ENCODE measurements around the gene CLIC6.
A peak's percentile ranks its signal among the peaks of the same experiment; 100 is the strongest.

The CLIC6 gene

GRCh38 chr21:34724857-34725195, 56.0 kb downstream of the CLIC6 start:
- no peak for DNase-seq (ENCODE audit: low spot score)

DNA sequence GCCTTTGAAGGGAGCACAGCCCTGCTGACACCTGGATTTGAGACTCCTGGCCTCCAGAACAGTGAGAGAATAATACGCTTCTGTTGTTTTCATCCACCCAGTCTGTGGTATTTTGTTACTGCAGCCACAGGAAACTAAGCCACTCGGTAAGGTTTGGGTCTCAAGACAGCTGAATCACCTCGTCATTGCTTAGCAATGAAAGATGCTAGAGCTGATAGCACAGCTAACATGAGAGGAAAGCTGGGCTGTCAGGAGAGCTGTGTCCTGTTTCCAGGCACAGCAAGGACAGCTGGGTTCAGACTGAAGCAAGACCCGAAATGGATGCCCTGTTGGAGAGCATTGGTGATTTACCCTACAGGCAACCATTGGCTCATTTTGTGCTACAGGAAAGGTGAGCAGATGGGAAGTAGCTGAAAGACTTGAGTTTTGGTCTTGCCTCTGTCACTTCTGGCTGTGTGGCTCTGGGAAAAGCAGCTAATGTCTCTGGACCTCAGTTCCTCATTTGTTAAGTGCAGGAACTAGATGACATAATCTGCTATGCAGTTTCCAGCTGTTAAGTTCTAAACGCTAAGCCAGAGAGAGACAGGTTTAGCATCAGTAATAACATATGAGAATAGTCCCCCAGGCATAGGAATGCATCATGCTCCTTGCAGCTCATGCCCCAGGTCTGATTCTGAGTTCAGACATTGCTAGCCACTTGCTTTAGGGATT, 58.0 kb downstream of the CLIC6 start:
- FAIRE-seq: no peak
- no peak for DNase-seq (ENCODE audit: low spot score)

More at GRCh38 chr21:34724857-34725195, 56.0 kb downstream of the CLIC6 start:
- no peak for FAIRE-seq

DNA sequence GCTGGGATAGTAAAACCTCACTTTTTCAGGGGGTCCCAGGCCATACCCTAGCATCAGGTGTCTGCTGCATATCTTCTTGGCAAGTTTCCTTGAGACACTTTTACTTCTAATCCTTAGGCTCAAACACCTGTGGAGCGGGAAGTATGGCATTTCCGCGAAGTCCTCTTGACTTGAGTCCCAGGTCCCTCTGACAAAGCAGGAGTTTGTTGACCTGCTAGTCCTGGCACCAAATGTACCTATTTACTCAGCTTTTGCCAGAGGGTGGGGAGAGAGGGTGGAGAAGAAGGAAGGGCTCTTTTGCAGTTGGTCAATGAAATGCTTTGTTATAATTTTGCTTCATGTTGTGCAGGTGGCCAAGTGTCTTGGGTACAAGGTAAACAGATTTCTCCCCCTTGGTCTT, 59.7 kb downstream of the CLIC6 start:
- no peak for FAIRE-seq
- no peak for DNase-seq (ENCODE audit: low spot score)

- FAIRE-seq (no peak), DNase-seq (ENCODE audit: low spot score) (no peak)
Measured at GRCh38 chr21:34730194-34730593, 61.4 kb downstream of the CLIC6 start.

DNA sequence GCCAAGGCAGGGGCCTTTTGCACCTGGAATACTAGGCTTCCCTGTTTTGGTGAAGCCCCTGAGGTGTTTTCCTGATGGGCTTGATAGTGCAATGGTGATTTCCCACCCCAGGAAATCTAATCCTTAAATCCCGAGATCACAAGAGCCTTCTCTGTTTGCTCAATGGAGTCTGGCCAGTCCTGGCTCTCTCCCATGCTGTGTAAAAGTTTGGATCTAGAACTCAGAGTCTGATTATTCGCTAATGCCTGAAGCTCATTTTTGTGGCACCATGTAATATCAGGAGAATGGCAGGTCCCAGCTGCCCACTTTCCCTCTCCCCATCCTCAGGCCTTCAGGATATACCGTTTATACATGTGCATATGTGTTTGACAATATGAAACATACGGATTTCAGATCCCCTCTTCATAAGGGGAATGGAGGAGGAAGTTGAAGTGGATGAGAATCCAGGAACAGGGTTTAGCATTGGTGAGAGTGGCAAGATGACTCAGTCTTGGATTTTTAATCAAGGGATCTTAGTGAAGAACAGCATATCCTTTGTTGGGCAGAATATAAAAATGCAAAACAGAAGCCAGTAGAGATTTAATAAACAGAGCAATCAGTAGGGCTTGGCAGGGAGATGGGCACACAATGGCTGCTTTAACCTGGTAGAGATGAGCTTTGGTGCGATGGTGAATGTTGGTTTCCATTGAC, 62.1 kb downstream of the CLIC6 start:
- no peak for FAIRE-seq
- DNase-seq (ENCODE audit: low spot score): no peak

DNA sequence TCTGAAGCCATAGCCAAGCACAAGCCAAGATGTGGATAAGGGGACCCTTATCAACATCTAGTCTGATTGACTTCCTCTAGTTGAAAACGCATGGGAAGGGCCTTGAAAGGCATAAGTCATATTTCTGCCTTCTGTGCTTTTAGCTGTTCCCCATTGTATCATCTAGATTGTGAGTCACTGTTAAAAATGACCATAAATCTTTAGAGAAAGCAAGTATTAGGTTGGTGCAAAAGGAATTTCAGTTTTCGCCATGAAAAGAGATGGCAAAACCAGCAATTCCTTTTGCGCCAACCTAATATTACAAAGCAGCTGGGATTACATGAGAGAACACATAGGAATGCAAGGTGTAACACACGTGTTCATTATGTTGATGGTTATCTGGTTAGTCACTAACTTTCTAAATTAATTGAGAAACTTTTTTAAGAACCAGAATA, 63.6 kb downstream of the CLIC6 start:
- no peak for FAIRE-seq
- no peak for DNase-seq (ENCODE audit: low spot score)

DNA sequence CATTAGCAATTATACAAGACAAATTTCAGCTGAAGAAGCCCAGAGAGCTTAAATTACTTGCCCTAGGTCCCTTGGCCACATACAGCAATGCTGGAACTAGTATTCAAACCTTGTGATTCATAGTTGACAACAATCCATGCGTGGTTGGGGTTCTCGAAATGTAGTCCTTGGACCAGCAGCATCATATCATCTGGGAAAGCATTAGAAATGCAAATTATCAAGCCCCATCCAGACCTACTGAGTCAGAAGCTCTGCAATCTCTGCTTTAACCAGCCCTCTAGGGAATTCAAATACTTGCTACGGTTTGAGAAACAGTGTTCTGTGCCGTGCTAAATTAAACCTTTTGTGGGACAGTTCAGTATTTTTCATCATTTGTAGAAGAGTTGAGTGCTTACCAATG, 65.1 kb downstream of the CLIC6 start:
- no peak for DNase-seq (ENCODE audit: low spot score)
- FAIRE-seq: no peak

DNA sequence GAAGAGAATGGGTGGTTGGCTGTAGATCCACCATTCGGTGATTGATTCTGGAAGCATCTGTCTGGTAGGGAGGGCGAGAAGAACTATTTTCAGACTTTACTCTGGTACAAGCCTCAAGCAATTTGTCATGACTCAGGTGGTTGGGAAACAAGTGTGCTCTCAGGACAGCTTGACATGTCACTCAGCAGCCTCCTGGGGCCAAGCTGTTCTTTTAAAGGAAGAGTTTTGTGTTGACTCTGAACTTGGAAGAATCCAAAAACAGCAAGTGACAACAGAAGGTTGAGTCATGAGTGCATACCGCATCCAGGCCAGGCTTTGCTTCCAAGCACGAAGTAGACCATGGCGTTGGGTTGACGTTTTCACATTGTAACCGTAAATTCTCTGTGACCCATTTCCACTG, 65.9 kb downstream of the CLIC6 start:
- no peak for DNase-seq (ENCODE audit: low spot score)
- no peak for FAIRE-seq

DNA sequence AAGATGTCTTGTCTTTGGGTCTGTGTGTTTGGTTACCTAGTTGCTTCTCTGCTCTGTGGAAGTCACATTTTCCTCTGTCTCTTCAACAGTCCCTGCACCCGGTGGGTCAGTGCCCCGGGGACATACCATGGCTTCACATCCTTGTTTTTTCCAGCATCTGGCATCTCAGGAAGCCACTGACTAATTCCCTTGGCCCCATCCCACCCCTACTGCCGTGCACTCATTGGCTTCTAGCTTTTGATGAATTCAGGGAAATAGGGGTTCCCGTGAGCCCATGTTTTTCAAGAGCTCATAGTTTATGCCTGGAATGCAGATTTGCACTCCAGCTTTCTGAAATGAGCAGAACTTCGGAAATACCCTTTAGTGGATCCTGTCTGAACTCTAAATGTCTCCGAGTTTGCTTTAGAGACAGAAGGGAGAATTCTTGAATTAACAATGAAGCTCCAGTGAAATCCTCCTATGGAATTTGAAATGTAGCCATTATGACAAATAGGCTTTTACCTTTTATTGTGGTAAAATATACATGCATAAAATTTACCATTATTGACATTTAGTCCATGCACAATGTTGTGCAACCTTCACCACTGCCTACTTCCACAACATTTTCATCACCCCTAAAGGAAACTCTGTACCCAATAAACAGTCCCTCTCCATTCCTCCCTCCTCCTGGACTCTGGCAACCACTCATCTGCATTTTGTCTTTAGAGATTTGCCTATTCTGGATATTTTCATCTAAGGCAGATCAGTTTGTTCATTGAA, 67.5 kb downstream of the CLIC6 start:
- DNase-seq (ENCODE audit: low spot score) (no peak), FAIRE-seq (no peak)

DNA sequence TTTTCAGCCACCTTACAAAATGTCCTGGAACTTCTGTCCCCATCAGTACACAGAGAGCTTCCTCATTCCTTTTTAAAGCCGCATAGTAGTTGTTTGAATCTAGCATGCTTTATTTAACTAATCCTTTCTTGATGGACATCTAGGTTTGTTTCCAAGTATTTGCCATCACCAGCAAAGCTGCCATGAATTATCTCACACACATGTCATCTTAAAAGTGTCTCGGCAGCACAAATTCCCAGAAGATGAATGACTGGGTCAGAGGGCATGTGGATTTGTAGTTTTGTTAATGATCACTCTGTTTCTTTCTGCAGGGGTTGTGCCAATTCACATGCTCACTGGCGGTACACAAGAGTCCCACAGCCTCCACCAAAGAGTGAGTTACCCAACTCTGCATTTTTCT, 68.3 kb downstream of the CLIC6 start:
- FAIRE-seq: peak; percentile 39
- peak; percentile 16 for DNase-seq (ENCODE audit: low spot score)

GRCh38 chr21:34740198-34740597, 71.4 kb downstream of the CLIC6 start:
- FAIRE-seq: no peak
- no peak for DNase-seq (ENCODE audit: low spot score)

GRCh38 chr21:34743285-34743684, 74.5 kb downstream of the CLIC6 start:
- FAIRE-seq (no peak), DNase-seq (ENCODE audit: low spot score) (no peak)

DNA sequence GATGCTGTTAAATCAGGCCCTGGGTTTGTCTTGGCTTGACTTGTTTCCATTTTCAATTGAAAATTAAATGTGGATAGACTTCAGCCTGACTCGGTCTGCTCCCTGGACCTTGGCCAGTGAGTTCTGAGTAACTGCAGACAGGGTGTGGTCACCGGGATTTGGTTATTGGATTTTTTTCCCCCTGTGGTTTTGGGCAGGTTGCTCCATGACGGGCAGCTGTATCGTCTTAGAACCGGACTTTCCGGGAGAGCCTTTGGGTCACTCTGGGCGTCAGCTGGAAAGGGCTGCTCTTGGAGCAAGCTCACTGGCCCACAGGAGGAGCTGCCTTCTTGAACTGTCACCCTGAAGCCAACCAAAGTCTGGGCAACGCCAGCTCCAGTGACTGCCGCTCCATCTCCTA, 75.0 kb downstream of the CLIC6 start:
- DNase-seq (ENCODE audit: low spot score) (peak; percentile 73), FAIRE-seq (peak; percentile 75)

DNA sequence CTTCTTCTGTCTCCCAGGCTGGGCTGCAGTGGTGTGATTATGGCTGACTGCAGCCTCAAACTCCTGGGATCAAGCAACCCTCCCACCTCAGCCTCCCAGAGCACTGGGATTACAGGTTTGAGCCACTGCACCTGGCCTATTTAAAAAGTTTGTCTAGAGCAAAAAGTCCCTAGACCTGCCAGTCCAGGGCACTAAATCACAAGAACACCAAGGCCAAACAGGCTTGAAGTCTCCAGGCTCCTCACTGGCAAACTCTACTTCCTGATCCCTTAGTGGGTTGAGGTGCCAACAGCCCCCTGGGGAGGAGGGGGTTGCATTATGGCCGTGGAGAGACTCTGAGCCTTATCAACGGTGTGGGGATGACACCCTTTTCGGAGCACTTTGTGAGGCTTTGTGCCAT, 76.0 kb downstream of the CLIC6 start:
- no peak for FAIRE-seq
- no peak for DNase-seq (ENCODE audit: low spot score)

GRCh38 chr21:34745557-34746255, 76.9 kb downstream of the CLIC6 start:
- FAIRE-seq: peak; percentile 87
- peak; percentile 88 for DNase-seq (ENCODE audit: low spot score)

GRCh38 chr21:34748862-34749261, 80.1 kb downstream of the CLIC6 start:
- DNase-seq (ENCODE audit: low spot score) (no peak), FAIRE-seq (no peak)

GRCh38 chr21:34754690-34755647, 86.2 kb downstream of the CLIC6 start:
- DNase-seq (ENCODE audit: low spot score) (no peak), FAIRE-seq (no peak)

GRCh38 chr21:34761758-34762330, 93.0 kb downstream of the CLIC6 start:
- FAIRE-seq (peak; percentile 46), DNase-seq (ENCODE audit: low spot score) (peak; percentile 36)

DNA sequence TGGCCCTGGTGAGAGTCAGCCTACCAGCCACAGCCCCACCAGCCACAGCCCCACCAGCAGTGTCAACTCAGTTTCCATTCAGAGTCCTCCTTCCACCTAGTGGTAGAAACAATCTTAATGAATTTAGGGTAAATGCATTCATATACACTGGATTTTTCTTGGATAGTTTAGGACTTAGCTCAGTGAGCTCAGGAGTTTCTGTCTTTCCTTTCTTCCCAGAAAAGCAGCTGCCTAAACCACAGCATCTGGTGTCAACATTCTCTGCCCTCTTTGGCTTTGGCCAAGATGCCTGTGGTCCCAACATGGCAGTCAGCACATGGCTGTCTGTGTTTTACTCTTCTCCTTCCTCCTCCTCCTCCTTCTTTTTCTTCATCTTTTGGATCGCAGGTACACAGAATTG, 94.0 kb downstream of the CLIC6 start:
- FAIRE-seq (no peak), DNase-seq (ENCODE audit: low spot score) (no peak)

- no peak for DNase-seq (ENCODE audit: low spot score)
- no peak for FAIRE-seq
Measured at GRCh38 chr21:34764715-34765284, 96.0 kb downstream of the CLIC6 start.

Data from RCC 7860 (cell line).